ENCODE results near the gene KMO. TPM values are rescaled to one million over a fixed set of nuclear protein-coding genes. Genes with fewer than 3 reads are reported as not detected.

KMO gene
- total and polyA plus RNA-seq, 2 of the 8 experiments (the other 6 are each of a cell fraction or from before 2014, with no cell fraction given): not detected

DNA sequence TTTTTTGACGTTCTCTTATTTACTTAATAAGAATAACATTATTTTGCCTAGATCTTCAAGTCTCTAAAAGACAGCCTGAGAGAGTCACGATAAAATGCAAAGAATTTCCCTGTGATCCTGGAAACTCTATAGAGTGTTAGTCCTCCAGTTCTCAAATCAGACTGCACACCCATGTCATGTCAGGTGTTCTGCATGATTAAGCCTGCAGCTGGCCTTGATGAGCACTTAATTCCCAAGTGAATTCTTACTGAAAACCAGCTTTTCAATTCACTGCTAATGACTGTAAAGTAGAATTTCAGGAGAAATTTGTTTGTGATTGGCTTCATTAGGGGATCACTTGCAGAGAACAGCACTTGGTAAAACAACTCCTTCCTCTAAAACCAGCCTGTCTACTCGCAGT, 66.1 kb downstream of the KMO start:
- Histone ChIP-seq H3K27ac (ENCODE audit: low read depth, low read length) (no peak overlapping the region), H3K23ac (ENCODE audit: insufficient read length) (no peak overlapping the region), H3K18ac (ENCODE audit: extremely low read depth, low read length) (no peak overlapping the region), H4K8ac (ENCODE audit: extremely low read depth, insufficient read depth, low read length) (no peak overlapping the region), H2BK12ac (ENCODE audit: low read depth, low read length) (no peak overlapping the region), H3K4me3 (ENCODE audit: extremely low read depth in 1 of 4, insufficient read depth in 2 of 4, low read depth in 3 of 4, low read length in 4 of 4) (no peak overlapping the region), H3K79me2 (ENCODE audit: control insufficient read depth in 1 of 2, insufficient read depth in 2 of 2, low read length in 2 of 2) (no peaks in the 10 kb centered on the region), H3K4me2 (ENCODE audit: insufficient read depth in 1 of 2, low read depth in 2 of 2, low read length in 2 of 2) (no peak overlapping the region), H2BK15ac (ENCODE audit: low read length) (no peak overlapping the region), H2AFZ (ENCODE audit: low read length) (no peak overlapping the region), H3K56ac (replicated peaks; ENCODE audit: insufficient read length, low read depth, low read length) (no peak overlapping the region), H3K36me3 (ENCODE audit: control insufficient read depth in 2 of 4, insufficient read depth in 4 of 4, low read length in 3 of 4) (no peaks in the 10 kb centered on the region; a peak in 1 of 8 replicates), H2AK5ac (ENCODE audit: low read depth, low read length) (no peak overlapping the region), H3K9me3 (ENCODE audit: insufficient read depth in 2 of 2, low read depth in 1 of 2, low read length in 1 of 2) (no peaks in the 10 kb centered on the region), H2BK120ac (replicated peaks; ENCODE audit: low read depth, low read length) (no peak overlapping the region), H4K5ac (ENCODE audit: insufficient read length, low read depth, low read length) (no peak overlapping the region), H2BK20ac (ENCODE audit: low read length) (no peak overlapping the region), H2BK5ac (ENCODE audit: low read depth, low read length) (no peak overlapping the region), H4K20me1 (replicated peaks in 1 of 2; ENCODE audit: control insufficient read depth in 1 of 2, insufficient read depth in 2 of 2, low read length in 2 of 2) (no peaks in the 10 kb centered on the region), H3K4ac (replicated peaks; ENCODE audit: insufficient read length, low read depth, low read length) (no peak overlapping the region), H3K14ac (ENCODE audit: insufficient read length) (no peak overlapping the region), H3K4me1 (replicated peaks in 1 of 4; ENCODE audit: control insufficient read depth in 3 of 4, insufficient read depth in 4 of 4, low read length in 3 of 4) (no peaks in the 10 kb centered on the region), H3K9ac (replicated peaks in 1 of 4; ENCODE audit: extremely low read depth in 1 of 4, low read depth in 3 of 4, low read length in 3 of 4) (no peak overlapping the region), H3K27me3 (replicated peaks in 1 of 4; ENCODE audit: control insufficient read depth in 3 of 4, extremely low read depth in 1 of 4, insufficient read depth in 3 of 4, low read length in 3 of 4) (no peaks in the 10 kb centered on the region), H3K23me2 (ENCODE audit: low read depth, low read length) (no peaks in the 10 kb centered on the region), H3K79me1 (ENCODE audit: low read depth, low read length) (no peaks in the 10 kb centered on the region), H4K91ac (replicated peaks; ENCODE audit: insufficient read length, low read length) (no peak overlapping the region)
- FAIRE-seq (no peak), DNase-seq (ENCODE audit: low read depth in 1 of 2, low spot score in 2 of 2) (no peak)
- POLR2A ChIA-PET (ENCODE audit: partially characterized antibody): interaction anchor here (0.6 kb wide), 1 partner anchor 78 kb away, joined by 4 read pairs; no protein-coding TSS in a partner anchor
- WGBS, 2 experiments (ENCODE audit: extremely low coverage in 1 of 2, insufficient coverage in 1 of 2, insufficient read length in 1 of 2, insufficient replicate concordance in 2 of 2, low coverage in 1 of 2, low lambda C conversion rate in 2 of 2, missing lambda C conversion rate in 1 of 2): 87% methylated on average over 3 of the region's 3 CpGs; no CpG with 5 or more reads in 1 of the 2 experiments
- CTCF ChIA-PET (ENCODE audit: partially characterized antibody): interaction anchor here (2.5 kb wide), 1 partner anchor 13 kb away, joined by 10 read pairs; no protein-coding TSS in a partner anchor
